ENCODE data around the gene RNF32.

- TF ChIP-seq, protein P1, sequence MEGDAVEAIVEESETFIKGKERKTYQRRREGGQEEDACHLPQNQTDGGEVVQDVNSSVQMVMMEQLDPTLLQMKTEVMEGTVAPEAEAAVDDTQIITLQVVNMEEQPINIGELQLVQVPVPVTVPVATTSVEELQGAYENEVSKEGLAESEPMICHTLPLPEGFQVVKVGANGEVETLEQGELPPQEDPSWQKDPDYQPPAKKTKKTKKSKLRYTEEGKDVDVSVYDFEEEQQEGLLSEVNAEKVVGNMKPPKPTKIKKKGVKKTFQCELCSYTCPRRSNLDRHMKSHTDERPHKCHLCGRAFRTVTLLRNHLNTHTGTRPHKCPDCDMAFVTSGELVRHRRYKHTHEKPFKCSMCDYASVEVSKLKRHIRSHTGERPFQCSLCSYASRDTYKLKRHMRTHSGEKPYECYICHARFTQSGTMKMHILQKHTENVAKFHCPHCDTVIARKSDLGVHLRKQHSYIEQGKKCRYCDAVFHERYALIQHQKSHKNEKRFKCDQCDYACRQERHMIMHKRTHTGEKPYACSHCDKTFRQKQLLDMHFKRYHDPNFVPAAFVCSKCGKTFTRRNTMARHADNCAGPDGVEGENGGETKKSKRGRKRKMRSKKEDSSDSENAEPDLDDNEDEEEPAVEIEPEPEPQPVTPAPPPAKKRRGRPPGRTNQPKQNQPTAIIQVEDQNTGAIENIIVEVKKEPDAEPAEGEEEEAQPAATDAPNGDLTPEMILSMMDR (optimal IDR thresholded peaks at IDR 0.05 in 1 of 3, IDR thresholded peaks at IDR 0.05 in 1 of 3, conservative IDR thresholded peaks at IDR 0.05 in 1 of 3; ENCODE audit: extremely low read depth in 1 of 3, insufficient read depth in 2 of 3, low read length in 3 of 3), result no peak
- TF ChIP-seq EZH2 (IDR thresholded peaks at IDR 0.05; ENCODE audit: low read length), result no peak
Measured at GRCh38 chr7:156640257-156640948, at the start of gene RNF32.
